Breast epithelium (tissue), 4 donors: ENCODE results near the gene RIMBP2. TPM values are rescaled to one million over a fixed set of nuclear protein-coding genes. Genes with fewer than 3 reads are reported as not detected.
"Not testable (repeated sequence)": the region's sequence is repeated elsewhere in the genome, so short reads cannot be mapped to it uniquely, and the experiment has no call there.

Experiments
- DNase-seq, 2 donors: peaks; one replicate each; pipeline ENCODE4 v3.0.0-alpha.2; 2019; ENCODE audit warnings: low spot score in 2 of 2
- H3K27ac ChIP-seq, 2 donors: fragments of 200-600 bp; sonication (generic) in 1 of 2; one replicate each; pipeline ENCODE4 v1.5.1; 2016 to 2019; ENCODE audit warnings: mild to moderate bottlenecking in 1 of 2
- H3K27me3 ChIP-seq, 2 donors: fragments of 200-600 bp; sonication (generic) in 1 of 2; one replicate each; pipeline versions ENCODE4 v1.5.1 to v1.6.0; 2017 to 2019; ENCODE audit warnings: control low read depth in 1 of 2, mild to moderate bottlenecking in 1 of 2
- H3K36me3 ChIP-seq: fragments of 200-600 bp; one replicate; pipeline ENCODE4 v1.5.1; 2019
- H3K4me1 ChIP-seq, 2 donors: fragments of 200-600 bp; sonication (generic); one replicate each; pipeline ENCODE4 v1.5.1; 2016 to 2019; ENCODE audit warnings: control low read depth in 1 of 2
- H3K4me3 ChIP-seq, 3 donors: fragments of 200-600 bp; sonication (generic); 1 replicate in 2 of 3; 2 replicates in 1 of 3; pipeline ENCODE4 v1.5.1; 2016 to 2019; ENCODE audit warnings: mild to moderate bottlenecking in 3 of 3, moderate library complexity in 2 of 3
- H3K9me3 ChIP-seq, 2 donors: fragments of 200-600 bp; sonication (generic) in 1 of 2; one replicate each; pipeline ENCODE4 v1.5.1; 2016 to 2019; ENCODE audit warnings: control low read depth in 1 of 2
- CTCF ChIP-seq, 3 donors: fragments of 450-650 bp; IDR thresholded peaks; one replicate each; pipeline ENCODE4 v1.5.1; 2016 to 2017; ENCODE audit warnings: antibody characterized with exemption in 3 of 3, mild to moderate bottlenecking in 3 of 3, moderate library complexity in 3 of 3
- POLR2A ChIP-seq: fragments of 450-650 bp; IDR thresholded peaks from one replicate; pipeline ENCODE4 v1.6.1; 2016; ENCODE audit warnings: antibody characterized with exemption, mild to moderate bottlenecking, moderate library complexity
- POLR2AphosphoS5 ChIP-seq, 3 donors: sonication (generic); formaldehyde crosslinking; IDR thresholded peaks; one replicate each; pipeline ENCODE4 v1.6.1; 2017; ENCODE audit warnings: antibody characterized with exemption in 3 of 3
- intact Hi-C: fragments of 100-400 bp; cut with DNase I; formaldehyde crosslinking; loops from one replicate; pipeline ENCODE4 v1.15.1; 2023; ENCODE audit warnings: low total_unique reads
- total RNA-seq, 3 donors: library from RNA; depleted of rRNA; stranded (reverse); fragments of >200 nt; gene quantifications; one replicate each; pipeline ENCODE4 v1.1.0, GENCODE V29; 2016

The RIMBP2 gene
- total RNA-seq, 3 donors from 2014 or later, result under 0.01 to 0.59 (median under 0.01) TPM

- no peaks in the 10 kb centered on the region for H3K27me3 ChIP-seq
- H3K4me3 ChIP-seq, result no peak overlapping the region
- H3K4me1 ChIP-seq, result no peaks in the 10 kb centered on the region
- DNase-seq, result no peak
- peaks cover 0 to 15% of the 10 kb centered on the region in 2 donors for H3K9me3 ChIP-seq
- no peak for TF ChIP-seq CTCF (IDR thresholded peaks at IDR 0.05)
- TF ChIP-seq POLR2AphosphoS5 (IDR thresholded peaks at IDR 0.05), result no peak
- TF ChIP-seq POLR2A, result no peak
- H3K27ac ChIP-seq, result no peak overlapping the region
- no peaks in the 10 kb centered on the region for H3K36me3 ChIP-seq
- intact Hi-C loops, result loop anchor here (1.0 kb wide), 1 partner anchor 36 kb away; no protein-coding TSS in a partner anchor
Measured at GRCh38 chr12:130689408-130690405, 26.4 kb downstream of the RIMBP2 start.

GRCh38 chr12:130688999-130689398 is 27.1 kb downstream of the RIMBP2 start:
- intact Hi-C loops, DNase-seq, H3K4me3 ChIP-seq: not testable (repeated sequence)

GRCh38 chr12:130687796-130688778 is 28.0 kb downstream of the RIMBP2 start:
- intact Hi-C loops, result no loop called here
- no peaks in the 10 kb centered on the region for H3K4me1 ChIP-seq
- H3K9me3 ChIP-seq, result peaks cover 0 to 15% of the 10 kb centered on the region in 2 donors
- no peak for TF ChIP-seq CTCF (IDR thresholded peaks at IDR 0.05)
- H3K4me3 ChIP-seq, result no peak overlapping the region
- H3K27me3 ChIP-seq, result no peaks in the 10 kb centered on the region
- DNase-seq, result no peak
- H3K36me3 ChIP-seq, result no peaks in the 10 kb centered on the region
- no peak overlapping the region for H3K27ac ChIP-seq

More at GRCh38 chr12:130688999-130689398, 27.1 kb downstream of the RIMBP2 start:
- peaks cover 0 to 15% of the 10 kb centered on the region in 2 donors for H3K9me3 ChIP-seq
- H3K27ac ChIP-seq, H3K36me3 ChIP-seq, H3K4me1 ChIP-seq, H3K27me3 ChIP-seq: not testable (repeated sequence)

- Histone ChIP-seq H3K9me3 (peaks cover 1 to 15% of the 10 kb centered on the region in 2 donors), H3K4me1 (no peaks in the 10 kb centered on the region), H3K27me3 (no peaks in the 10 kb centered on the region), H3K4me3 (no peak overlapping the region), H3K36me3 (no peaks in the 10 kb centered on the region), H3K27ac (no peak overlapping the region)
- TF ChIP-seq POLR2AphosphoS5 (IDR thresholded peaks at IDR 0.05), result no peak
- no peak for TF ChIP-seq POLR2A
- TF ChIP-seq CTCF (IDR thresholded peaks at IDR 0.05), result no peak
- DNase-seq, result no peak
- intact Hi-C loops, result no loop called here
Measured at GRCh38 chr12:130687190-130687589, 28.9 kb downstream of the RIMBP2 start.

GRCh38 chr12:130686511-130686991 is 29.5 kb downstream of the RIMBP2 start:
- intact Hi-C loops, result no loop called here
- H3K27ac ChIP-seq, result no peak overlapping the region
- peaks cover 5 to 15% of the 10 kb centered on the region in 2 donors for H3K9me3 ChIP-seq
- H3K4me1 ChIP-seq, result no peaks in the 10 kb centered on the region
- no peak for TF ChIP-seq POLR2AphosphoS5 (IDR thresholded peaks at IDR 0.05)
- no peak for TF ChIP-seq CTCF (IDR thresholded peaks at IDR 0.05)
- no peak for TF ChIP-seq POLR2A
- H3K4me3 ChIP-seq, result no peak overlapping the region
- DNase-seq, result no peak
- H3K27me3 ChIP-seq, result no peaks in the 10 kb centered on the region
- no peaks in the 10 kb centered on the region for H3K36me3 ChIP-seq
